Frontal cortex (tissue), 4 donors: ENCODE results near the gene APOBEC2. TPM values are rescaled to one million over a fixed set of nuclear protein-coding genes. Genes with fewer than 3 reads are reported as not detected.

Source experiments
- DNase-seq, 2 donors: peaks; one replicate each; pipeline ENCODE4 v3.0.0; 2012; ENCODE audit warnings: low spot score in 2 of 2
- FAIRE-seq: peaks from 2 replicates; lab custom pipeline; 2012; peaks lifted over from hg19 to GRCh38; lab: Jason Lieb, UNC
- total RNA-seq: library from RNA; depleted of rRNA; stranded (reverse); fragments of >200 nt; gene quantifications from one replicate; pipeline ENCODE4 v1.2.3, GENCODE V29; 2014
- donor health status: control.
- donor health status: control.
- donor health status: control.

The APOBEC2 gene
- total RNA-seq, 1 donor from 2014 or later, result not detected

- no peak for FAIRE-seq
- no peak for DNase-seq
These were observed 16.4 kb upstream of the APOBEC2 start for GRCh38 chr6:41036601-41037000.

DNA sequence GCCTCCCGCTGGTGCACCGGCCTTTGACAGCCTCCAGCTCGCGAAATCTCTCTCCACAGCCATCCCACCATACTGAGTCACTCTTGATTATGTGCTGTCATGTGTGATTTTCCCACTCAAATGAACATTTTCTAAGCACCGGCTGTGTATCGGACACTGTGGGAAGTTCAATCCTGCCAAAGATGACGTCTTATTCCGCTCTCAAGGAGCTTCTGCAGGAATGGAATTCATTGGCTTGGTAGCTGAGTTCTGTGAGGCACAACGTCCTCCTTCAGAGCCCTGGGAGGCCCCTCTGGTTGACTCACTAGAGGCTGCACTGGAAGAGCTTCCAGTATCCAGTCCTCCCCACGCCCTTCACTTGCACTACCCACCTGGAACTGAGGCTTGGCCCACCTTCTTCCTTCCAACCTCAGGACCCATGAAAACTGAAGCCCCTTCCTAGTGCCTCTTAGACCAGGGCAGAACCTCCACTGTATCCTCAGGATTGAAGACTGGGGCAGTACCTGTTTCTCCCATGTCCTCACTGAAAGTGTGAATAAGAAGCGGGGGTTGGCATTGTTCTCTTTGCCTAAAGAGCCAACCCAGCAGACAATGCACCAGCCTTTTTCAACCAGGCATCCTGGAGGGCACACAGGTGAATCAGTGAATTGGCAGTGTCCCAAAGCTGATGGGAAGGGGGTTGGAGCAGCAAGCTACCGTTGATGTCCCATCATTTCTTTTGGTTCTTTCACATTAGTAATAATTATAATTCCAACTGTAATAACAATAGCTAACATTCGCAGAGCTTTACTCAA lies 15.7 kb upstream of the APOBEC2 start:
- DNase-seq (peak in 1 of 2 donors; percentile 25), FAIRE-seq (no peak)

DNA sequence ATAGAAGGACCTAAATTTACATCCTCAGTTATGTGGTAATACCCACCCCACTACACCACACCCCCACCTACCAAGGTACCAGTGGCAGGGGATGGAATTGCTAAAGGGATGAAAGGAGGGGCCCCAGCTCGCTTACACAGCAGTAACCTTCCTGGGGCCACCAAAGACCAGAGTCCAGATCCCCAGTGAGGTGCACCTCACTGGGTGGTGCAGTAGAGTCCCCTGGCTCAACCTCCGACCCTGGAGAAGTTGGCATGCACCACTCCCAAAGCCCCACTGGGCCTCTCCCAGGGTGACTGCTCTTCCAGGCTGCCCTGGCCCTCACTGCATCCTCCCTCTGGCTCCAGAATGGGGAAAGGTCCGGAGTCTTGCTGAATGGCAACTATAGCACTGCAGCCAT lies 14.8 kb upstream of the APOBEC2 start:
- no peak for FAIRE-seq
- no peak for DNase-seq

- DNase-seq (peak in 1 of 2 donors; percentile 39), FAIRE-seq (no peak)
These were observed 13.7 kb upstream of the APOBEC2 start, which contains the start of gene UNC5CL for GRCh38 chr6:41039060-41039998. TSS of gene UNC5CL (minus strand) at chr6:41039221. CDS start at chr6:41035074, 4,147 bp downstream.

DNA sequence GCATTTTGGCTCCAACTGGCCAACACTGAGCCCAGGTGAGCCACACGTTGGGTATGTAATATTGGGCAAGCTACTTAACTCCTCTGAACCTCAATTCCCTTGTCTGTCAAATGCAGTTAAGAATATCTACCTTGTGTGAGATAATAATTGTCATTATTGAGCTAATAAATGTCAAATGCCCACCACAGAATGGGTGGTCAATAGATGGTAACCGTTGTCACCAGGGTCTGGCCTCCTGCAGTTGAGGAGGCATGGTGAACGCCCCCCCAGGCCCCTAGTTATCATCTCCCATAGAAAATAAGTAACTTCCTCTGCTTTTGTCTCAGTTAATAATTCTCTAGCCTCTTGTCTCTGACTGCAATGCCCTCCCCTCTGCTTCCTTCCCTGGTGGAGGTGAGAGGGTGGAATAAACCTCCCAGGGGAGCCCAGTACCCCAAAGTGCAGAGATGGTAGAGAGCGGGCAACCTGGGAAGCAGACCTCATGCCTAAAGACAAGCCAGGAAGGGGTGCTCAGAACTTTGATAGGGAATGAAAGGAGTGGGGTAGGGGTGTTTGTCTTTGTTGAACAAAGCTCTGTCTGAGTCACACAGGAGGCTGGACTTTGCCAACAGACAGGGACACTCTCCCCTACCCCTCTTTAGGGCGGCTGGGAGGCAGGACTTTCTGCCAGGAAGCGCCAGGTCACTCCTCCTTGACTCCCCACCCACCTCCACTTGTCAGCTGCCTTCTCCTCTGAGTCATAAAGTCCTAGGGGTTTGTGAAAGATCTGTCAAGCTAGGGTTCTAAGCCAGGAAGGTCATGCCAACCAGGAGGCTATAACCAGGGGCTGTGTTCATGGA lies 12.7 kb upstream of the APOBEC2 start:
- FAIRE-seq, result no peak
- no peak for DNase-seq

- DNase-seq, result no peak
- FAIRE-seq, result no peak
These were observed 12.0 kb upstream of the APOBEC2 start for GRCh38 chr6:41040940-41041536.

DNA sequence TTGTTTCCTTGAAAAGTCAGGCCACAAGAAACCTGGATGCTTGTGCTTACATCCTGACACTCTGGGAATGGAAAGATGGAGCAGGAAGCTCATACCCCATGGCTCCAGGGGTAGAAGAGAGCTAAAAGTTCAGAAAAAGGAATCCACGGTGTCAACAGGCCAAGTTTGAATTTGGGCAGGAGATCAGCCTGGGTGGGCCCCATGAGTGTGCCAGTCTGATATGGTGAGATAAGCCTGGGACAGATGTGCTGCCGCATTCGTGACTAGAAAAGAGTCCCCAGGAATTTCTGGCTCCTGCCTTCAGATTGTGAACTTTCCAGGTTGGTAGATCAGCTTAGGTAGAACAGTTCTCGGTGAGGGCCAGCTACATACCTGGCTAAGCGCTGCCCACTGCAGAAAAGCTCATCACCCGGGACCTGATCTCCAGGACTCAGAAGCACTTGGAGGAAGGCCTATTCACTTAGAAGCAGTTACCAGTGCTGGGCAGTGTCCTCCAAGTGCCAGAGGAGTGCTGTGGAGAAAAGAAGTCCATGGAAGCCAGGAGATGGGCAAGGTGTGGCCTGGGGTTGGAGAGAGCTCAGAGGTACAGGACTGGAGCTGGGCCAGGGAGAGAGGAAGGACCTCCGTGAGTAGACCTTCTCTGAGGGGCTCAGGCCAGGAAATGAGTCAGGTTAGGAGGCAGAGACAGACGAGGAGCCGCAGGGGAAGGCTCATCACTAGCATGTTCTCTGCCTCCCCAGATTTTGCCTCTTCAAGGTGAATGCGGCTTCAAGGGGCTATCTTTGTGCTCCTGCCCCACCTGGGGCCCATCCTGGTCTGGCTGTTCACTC lies 10.6 kb upstream of the APOBEC2 start, which contains the start of gene TSPO2:
Gene TSPO2, plus strand, starts transcription at position 242 of the 830 bp plus-strand sequence. Its CDS starts 519 bp downstream, at position 761.
- FAIRE-seq, result no peak

DNA sequence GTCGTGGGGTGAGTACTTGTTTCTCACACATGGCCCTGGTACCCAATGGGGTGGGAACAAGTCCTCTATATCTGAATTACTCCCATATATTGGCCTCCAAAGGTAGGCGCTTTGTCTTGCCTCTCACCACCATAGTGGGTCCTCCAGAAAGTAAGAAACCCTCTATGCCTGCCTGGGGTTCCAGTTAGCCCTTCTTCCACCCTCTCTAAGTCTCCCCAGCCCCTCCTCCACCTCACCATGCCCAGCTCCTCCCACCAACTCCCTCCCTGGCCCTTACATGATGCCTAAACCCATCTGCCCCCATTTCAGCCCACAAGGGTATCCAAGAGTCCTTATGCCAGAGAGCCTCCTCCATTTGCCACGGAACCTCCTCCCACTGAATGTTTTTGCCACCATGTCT lies 9.9 kb upstream of the APOBEC2 start:
- no peak for DNase-seq

More for the DNA sequence above, 10.6 kb upstream of the APOBEC2 start, which contains the start of gene TSPO2:
- DNase-seq, result no peak

DNA sequence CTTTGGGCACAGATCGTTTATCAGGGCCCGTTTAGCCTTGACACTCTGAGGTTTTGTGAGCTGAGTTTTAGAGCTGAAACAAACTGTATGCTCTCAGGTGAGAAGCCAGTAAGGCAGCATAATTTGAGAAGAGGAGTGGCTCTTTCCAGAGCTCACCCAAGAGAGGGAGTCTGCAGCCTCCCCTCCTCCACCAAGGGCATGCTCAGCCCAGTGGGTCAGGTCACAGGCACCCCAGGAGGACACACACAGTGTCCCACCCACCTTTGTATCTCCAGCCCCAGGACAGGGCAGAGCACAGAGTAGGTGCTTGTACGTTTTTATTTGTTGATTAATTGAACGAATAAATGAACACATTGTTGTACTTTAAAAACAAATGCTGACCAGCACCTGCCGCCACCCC lies 7.3 kb upstream of the APOBEC2 start:
- no peak for FAIRE-seq

More for the DNA sequence above, 9.9 kb upstream of the APOBEC2 start:
- no peak for FAIRE-seq

DNA sequence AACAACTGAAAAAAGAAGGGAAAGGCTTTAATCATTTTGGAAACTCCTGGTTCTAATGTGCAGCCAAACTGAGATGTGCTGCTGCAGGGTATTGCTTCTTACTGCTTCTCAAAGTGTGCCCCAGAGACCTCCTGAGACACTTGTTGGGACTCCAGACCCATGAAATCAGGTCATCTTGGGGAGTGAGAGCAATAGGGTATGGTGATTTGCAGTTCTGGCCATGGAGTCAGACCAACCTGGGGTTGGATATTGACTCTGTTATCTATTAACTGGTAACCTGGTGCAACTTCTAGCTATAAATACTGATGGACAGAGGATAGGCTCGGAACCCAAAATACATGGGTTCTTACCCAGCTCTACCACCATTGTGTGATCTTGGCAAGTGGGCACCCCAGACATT lies 6.9 kb upstream of the APOBEC2 start:
- DNase-seq (no peak), FAIRE-seq (no peak)

More for the DNA sequence above, 7.3 kb upstream of the APOBEC2 start:
- DNase-seq, result no peak

DNA sequence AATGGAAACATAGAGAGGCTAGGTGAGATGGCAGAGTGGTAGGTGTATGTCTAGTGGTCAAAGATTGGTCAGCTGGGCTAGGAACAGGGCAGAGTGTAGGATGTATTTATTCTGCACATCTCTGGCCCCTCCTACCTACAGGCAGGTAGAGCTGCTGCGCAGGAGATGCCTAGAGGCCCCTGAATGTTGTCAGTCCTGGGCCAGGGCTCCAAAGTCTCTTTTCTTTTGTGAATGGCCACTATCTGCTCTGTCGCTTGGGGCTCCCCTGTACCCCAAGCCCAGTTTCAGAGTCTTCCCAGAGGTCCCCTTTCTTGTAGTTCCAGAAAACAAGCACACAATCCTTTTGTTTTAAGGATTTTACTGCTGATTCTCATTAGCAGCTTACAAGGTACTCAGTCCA lies 5.7 kb upstream of the APOBEC2 start:
- FAIRE-seq (no peak), DNase-seq (no peak)

DNA sequence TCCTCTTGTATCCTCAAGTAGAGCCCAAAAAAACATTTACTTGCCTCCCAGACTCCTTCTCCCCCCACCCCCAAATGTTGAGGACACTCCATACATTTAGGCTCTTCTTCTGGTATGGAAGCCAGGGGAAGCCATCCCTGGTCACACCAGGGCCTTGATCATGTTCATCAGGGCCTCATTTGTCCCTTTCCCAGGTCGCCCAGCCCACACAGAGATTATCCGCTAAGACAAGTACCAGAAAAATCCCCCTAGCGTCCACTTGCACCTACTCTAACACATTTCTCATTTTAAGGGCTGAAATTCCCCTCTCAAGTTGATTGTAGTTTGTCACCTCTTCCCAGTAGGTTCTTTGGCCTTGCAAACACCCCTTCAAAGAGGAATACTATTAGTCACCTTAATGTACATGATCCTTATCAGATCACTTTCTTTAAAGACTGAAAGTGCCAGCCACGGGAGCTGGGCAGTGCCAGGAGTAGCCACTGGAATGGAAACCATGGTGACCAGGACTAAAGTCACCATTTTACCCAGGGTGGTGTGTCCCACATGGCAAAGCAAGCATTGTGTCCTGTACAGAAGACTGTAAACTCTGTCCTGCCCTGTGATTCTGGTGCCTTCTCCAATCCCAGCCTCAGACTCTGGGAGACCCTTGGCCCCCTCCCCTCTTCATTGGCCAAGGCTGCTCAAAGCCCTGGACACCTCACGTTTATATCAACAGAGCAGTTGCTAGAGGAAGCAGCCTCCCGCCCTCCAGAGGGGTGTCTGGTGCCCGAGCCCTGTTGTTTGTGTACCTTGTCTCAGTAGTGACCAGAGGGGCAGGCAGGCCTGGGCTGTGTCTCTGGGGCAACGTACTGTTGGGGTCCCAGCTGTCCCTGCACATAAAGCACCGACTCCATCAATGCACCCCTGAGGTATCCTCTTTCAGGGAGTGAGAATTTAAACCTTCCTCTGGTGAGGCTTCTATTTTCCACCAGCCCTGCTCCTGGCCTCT lies 5.0 kb upstream of the APOBEC2 start:
- DNase-seq, result no peak
- FAIRE-seq, result no peak

DNA sequence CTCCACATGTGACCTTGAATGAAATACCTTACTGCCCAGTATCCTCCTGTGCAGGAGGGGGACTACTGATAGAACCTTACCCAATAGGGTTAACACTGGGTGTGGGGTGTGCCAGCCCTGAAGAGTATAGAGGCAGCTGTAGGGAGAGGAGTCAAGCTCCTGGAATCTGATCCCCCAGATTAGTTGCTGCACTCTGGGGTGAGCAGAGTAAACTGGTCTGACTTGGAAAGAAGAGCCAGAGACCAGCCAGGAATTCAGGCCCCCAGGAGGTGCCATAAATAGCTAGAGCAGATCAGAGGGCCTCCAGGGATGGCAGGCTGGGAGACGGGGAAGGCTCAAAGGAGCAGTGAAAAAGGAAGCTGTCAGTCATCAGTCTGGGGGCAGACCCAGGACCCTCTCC lies 3.5 kb upstream of the APOBEC2 start:
- no peak for FAIRE-seq

GRCh38 chr6:41049955-41050354 lies 3.0 kb upstream of the APOBEC2 start:
- no peak for DNase-seq
- FAIRE-seq, result no peak

More for the DNA sequence above, 3.5 kb upstream of the APOBEC2 start:
- no peak for DNase-seq

DNA sequence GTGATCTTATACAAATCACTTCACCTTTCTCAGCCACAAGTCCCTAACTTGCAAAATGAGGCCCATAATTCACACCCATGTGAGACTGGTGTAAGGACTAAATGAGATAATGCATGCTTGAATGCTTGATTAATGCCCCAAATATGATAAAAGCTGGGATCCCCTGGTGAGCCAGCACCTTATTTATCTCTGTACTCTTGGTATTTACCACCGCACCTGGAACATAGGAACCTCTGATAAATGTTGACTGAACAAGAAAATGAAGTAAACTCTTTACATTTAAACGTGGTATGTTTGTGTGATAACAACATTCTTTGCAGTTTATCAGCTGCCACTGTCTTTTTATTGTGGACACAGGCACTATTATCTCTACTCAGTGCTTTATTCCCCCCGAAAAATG lies 2.5 kb upstream of the APOBEC2 start:
- no peak for FAIRE-seq
- DNase-seq, result no peak

DNA sequence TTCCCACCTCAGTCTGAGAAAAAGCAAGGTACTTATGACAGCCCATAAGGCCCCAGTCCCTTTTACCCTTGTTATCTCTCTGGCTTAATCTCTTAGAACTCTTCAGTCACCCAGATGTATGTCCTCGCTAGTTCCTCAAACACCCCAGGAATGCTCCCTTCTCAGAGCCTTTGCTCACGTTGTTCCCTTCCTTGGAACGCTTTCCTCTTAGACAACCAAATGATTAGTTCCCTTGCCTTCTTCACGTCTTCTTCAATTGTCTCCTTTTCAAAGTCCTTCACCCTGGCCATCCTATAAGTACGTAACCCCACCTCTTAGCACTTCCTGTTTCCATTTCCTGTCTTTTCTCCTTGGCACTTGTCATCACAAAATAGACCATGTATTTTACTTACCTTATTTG lies 1.1 kb upstream of the APOBEC2 start:
- no peak for FAIRE-seq
- DNase-seq, result no peak

GRCh38 chr6:41054511-41054910 lies 1.5 kb downstream of the APOBEC2 start:
- DNase-seq (no peak), FAIRE-seq (no peak)
